Mesenteric fat pad (tissue), 1 donor: ENCODE results near the gene CYP4B1. TPM values are rescaled to one million over a fixed set of nuclear protein-coding genes. Genes with fewer than 3 reads are reported as not detected.
"Not testable (repeated sequence)": the region's sequence is repeated elsewhere in the genome, so short reads cannot be mapped to it uniquely, and the experiment has no call there.

Experiments
- DNase-seq: peaks from one replicate; pipeline ENCODE4 v3.0.0-alpha.2; 2020; ENCODE audit warnings: low spot score
- total RNA-seq: library from RNA; stranded (reverse); fragmentation: NEBNext Ultra II Directional; extraction: Animal tissue kit (Norgen Biotek cat#: 25700); gene quantifications from one replicate; pipeline ENCODE4 v1.2.1, GENCODE V29; 2021
- donor health status: DM: yes; HTN: yes; CAD: no.

CYP4B1 gene
- total RNA-seq, 1 donor from 2014 or later = 106 TPM

DNA sequence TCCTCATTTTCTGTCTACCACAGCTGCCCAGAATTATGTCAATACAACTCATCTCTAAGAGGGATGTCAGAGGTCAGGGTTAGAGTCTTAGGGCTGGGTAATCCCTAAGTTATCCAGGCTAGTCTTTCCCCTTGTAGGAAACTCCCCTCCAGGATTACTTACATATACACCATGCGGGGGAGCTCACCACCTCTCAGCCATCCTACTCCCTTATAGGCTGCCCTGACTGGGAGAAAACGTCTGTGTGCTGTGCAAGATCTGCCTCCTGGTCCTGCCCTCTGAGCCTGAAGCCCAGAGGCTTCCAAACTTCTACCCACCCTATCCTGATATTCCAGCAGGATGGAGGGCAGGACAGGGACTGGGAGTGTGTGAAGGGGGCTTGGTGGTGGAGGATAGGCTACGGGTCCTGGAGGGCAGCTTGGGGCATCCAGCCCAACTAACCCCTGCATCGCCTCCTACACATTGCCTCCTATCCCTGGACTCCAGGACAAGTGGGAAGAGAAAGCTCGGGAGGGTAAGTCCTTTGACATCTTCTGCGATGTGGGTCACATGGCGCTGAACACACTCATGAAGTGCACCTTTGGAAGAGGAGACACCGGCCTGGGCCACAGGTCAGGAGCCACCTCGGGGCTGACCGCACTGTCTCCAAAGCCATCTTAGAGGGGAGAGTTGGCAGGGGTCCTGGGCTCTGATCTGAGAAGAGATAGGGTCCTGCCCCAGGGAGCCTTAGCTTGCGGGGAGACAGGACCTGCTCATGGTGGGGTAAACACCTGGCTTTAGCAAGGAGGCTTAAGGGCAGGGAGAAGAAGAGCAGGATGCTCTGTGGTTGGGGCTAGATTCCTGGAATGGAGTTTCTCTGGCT lies 14.4 kb downstream of the CYP4B1 start:
- no peak for DNase-seq

GRCh38 chr1:46813858-46814396 lies 15.1 kb downstream of the CYP4B1 start:
- DNase-seq = no peak

- DNase-seq = no peak
Measured at GRCh38 chr1:46815133-46815532, 16.3 kb downstream of the CYP4B1 start.

- DNase-seq = no peak
Measured at GRCh38 chr1:46816930-46817329, 18.1 kb downstream of the CYP4B1 start.

GRCh38 chr1:46817814-46818213 lies 19.0 kb downstream of the CYP4B1 start:
- DNase-seq = no peak

GRCh38 chr1:46818591-46818990 lies 19.7 kb downstream of the CYP4B1 start:
- no peak for DNase-seq

DNA sequence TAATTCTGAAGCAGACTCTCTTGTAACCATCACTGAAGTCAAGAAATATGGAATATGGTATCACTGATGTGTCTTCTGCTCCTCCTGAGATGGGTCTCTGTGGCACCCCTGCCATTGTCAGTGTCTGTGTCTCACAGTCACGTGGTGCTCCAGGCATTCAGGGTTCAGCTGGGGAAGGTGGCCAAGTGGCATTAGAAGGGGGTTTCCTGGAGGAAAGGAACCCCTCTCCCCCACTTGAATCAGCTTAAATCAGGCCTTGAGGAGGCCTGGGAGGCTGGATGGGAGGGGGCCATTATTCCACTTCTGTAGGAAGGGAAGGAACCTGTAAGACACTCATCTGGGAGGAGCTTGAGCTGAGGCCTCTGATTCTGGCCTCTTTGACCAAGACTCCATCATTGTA lies 20.5 kb downstream of the CYP4B1 start:
- no peak for DNase-seq

- no peak for DNase-seq
Measured at GRCh38 chr1:46820076-46820475, 21.2 kb downstream of the CYP4B1 start.

DNA sequence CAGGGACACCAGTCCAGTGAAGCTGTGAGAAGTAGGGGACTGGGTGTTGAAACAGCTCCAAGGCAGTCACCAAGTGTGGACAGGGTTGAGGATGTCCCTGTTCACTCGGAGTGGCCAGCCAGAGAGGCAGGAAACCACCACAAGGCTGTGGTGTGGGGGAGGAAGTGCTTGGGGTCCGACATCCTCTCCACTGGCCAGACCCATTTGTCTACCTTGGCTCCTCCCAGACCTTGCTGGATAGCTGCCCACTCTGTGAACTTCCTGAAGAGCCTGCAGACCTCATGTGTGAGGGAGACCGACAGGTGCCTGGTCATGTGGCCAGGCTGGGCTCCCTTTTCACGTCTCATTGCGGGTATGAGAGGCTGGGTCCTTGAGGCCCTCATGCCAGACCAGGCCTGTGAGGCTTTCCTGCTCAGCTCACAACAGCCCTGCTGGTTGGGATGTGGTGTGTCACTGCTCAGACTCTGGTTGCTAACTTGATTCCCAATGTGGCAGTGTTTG lies 21.8 kb downstream of the CYP4B1 start:
- no peak for DNase-seq

GRCh38 chr1:46822248-46822826 lies 23.5 kb downstream of the CYP4B1 start:
- no peak for DNase-seq

- DNase-seq = no peak
Measured at GRCh38 chr1:46823151-46823550, 24.3 kb downstream of the CYP4B1 start.

GRCh38 chr1:46826892-46827291 lies 28.0 kb downstream of the CYP4B1 start:
- DNase-seq = not testable (repeated sequence)

GRCh38 chr1:46830665-46831322 lies 31.9 kb downstream of the CYP4B1 start:
- no peak for DNase-seq

GRCh38 chr1:46835469-46835868 lies 36.6 kb downstream of the CYP4B1 start:
- DNase-seq = not testable (repeated sequence)

- not testable (repeated sequence) for DNase-seq
Measured at GRCh38 chr1:46846386-46846785, 47.5 kb downstream of the CYP4B1 start.

GRCh38 chr1:46857660-46858065 lies 58.8 kb downstream of the CYP4B1 start:
- DNase-seq = not testable (repeated sequence)

DNA sequence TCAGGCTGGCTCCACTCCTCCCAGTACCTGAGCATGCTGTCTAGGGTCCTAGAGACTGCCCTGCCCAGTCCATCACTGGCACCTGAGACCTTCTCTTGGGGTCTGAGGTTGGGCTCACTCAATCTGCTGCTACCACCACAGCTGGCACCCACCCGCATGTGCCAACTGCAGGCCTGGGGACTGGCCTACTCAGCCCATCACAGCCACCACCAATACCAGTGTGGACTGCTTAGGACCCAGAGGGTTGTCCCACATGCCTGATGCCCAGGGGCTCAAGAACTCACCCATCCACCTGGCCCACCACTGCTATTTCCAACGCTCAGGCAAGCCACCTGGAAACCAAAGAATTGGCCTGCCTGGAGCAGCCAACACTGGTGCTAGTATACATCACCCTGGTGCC lies 63.5 kb downstream of the CYP4B1 start:
- no peak for DNase-seq
